KMS-11 (cell line): ENCODE measurements around the gene MID1.

ENCODE experiments used
- H2AFZ ChIP-seq: fragments of 200-600 bp; sonication (generic); 2 replicates; pipeline ENCODE4 v1.6.1; 2016; ENCODE audit warnings: antibody characterized with exemption, mixed run types, low read depth
- H3K27ac ChIP-seq: fragments of 200-600 bp; sonication (generic); 2 replicates; pipeline ENCODE4 v1.6.1; 2016; ENCODE audit warnings: mild to moderate bottlenecking, mixed run types
- H3K27me3 ChIP-seq: fragments of 200-600 bp; sonication (generic); 2 replicates; pipeline ENCODE4 v1.6.1; 2017; ENCODE audit warnings: mild to moderate bottlenecking, low read depth, mixed run types, moderate library complexity; ENCODE audit not compliant: insufficient read depth
- H3K36me3 ChIP-seq: fragments of 200-600 bp; sonication (generic); 2 replicates; pipeline ENCODE4 v1.6.1; 2017; ENCODE audit warnings: mild to moderate bottlenecking, mixed run types; ENCODE audit not compliant: insufficient read depth
- H3K4me1 ChIP-seq: fragments of 200-600 bp; sonication (generic); 2 replicates; pipeline ENCODE4 v1.6.1; 2016; ENCODE audit warnings: mild to moderate bottlenecking, low read depth, mixed run types; ENCODE audit not compliant: poor library complexity, severe bottlenecking
- H3K4me2 ChIP-seq: fragments of 200-600 bp; sonication (generic); 2 replicates; pipeline ENCODE4 v1.7.0; 2016; ENCODE audit warnings: mild to moderate bottlenecking, mixed run types
- H3K4me3 ChIP-seq: fragments of 200-600 bp; sonication (generic); IDR thresholded peaks from 2 replicates; pipeline ENCODE4 v1.6.1; 2017; ENCODE audit warnings: low read depth, low read length, mixed read lengths; ENCODE audit not compliant: insufficient read depth
- H3K79me2 ChIP-seq: fragments of 200-600 bp; sonication (generic); 2 replicates; pipeline ENCODE4 v1.6.1; 2016; ENCODE audit warnings: low read depth, mixed run types; ENCODE audit not compliant: insufficient read depth
- H3K9ac ChIP-seq: fragments of 200-600 bp; sonication (generic); 2 replicates; pipeline ENCODE4 v1.6.1; 2016; ENCODE audit warnings: mild to moderate bottlenecking, mixed run types
- H4K20me1 ChIP-seq: fragments of 200-600 bp; sonication (generic); 2 replicates; pipeline ENCODE4 v1.6.1; 2016; ENCODE audit warnings: mild to moderate bottlenecking, mixed run types; ENCODE audit not compliant: insufficient read depth
- CTCF ChIP-seq: fragments of 200-600 bp; sonication (generic); conservative IDR thresholded peaks from 2 replicates; pipeline ENCODE4 v1.6.1; 2017; ENCODE audit warnings: low read depth, mild to moderate bottlenecking, antibody characterized with exemption, low read length, moderate library complexity, mixed read lengths

Gene MID1

GRCh38 chrX:10482261-10482660 lies 138.1 kb downstream of the MID1 start:
- H3K4me3 ChIP-seq: no peak overlapping the region
- TF ChIP-seq CTCF: no peak

GRCh38 chrX:10480861-10481260 lies 139.5 kb downstream of the MID1 start:
- H3K4me2 ChIP-seq: no peak overlapping the region
- no peaks in the 10 kb centered on the region for H3K36me3 ChIP-seq
- no peaks in the 10 kb centered on the region for H3K4me1 ChIP-seq
- no peaks in the 10 kb centered on the region for H3K27me3 ChIP-seq
- H3K9ac ChIP-seq: no peak overlapping the region
- H3K4me3 ChIP-seq: no peak overlapping the region
- no peak overlapping the region for H2AFZ ChIP-seq
- H4K20me1 ChIP-seq: no peaks in the 10 kb centered on the region
- H3K27ac ChIP-seq: no peak overlapping the region
- TF ChIP-seq CTCF: no peak
- no peaks in the 10 kb centered on the region for H3K79me2 ChIP-seq

More at GRCh38 chrX:10482261-10482660, 138.1 kb downstream of the MID1 start:
- Histone ChIP-seq H3K4me1 (no peaks in the 10 kb centered on the region), H3K4me2 (no peak overlapping the region), H3K9ac (no peak overlapping the region), H2AFZ (no peak overlapping the region), H3K27me3 (no peaks in the 10 kb centered on the region), H3K36me3 (no peaks in the 10 kb centered on the region), H4K20me1 (no peaks in the 10 kb centered on the region), H3K79me2 (no peaks in the 10 kb centered on the region), H3K27ac (no peak overlapping the region)

GRCh38 chrX:10479508-10479907 lies 140.9 kb downstream of the MID1 start:
- Histone ChIP-seq H4K20me1 (no peaks in the 10 kb centered on the region), H3K4me2 (no peak overlapping the region), H3K27ac (no peak overlapping the region), H3K79me2 (no peaks in the 10 kb centered on the region), H3K4me1 (no peaks in the 10 kb centered on the region), H3K27me3 (no peaks in the 10 kb centered on the region), H3K4me3 (no peak overlapping the region), H3K9ac (no peak overlapping the region), H2AFZ (no peak overlapping the region), H3K36me3 (no peaks in the 10 kb centered on the region)
- no peak for TF ChIP-seq CTCF

GRCh38 chrX:10477525-10477924 lies 142.9 kb downstream of the MID1 start:
- no peaks in the 10 kb centered on the region for H4K20me1 ChIP-seq
- no peak overlapping the region for H3K27ac ChIP-seq
- H3K4me3 ChIP-seq: no peak overlapping the region
- no peaks in the 10 kb centered on the region for H3K4me1 ChIP-seq
- no peaks in the 10 kb centered on the region for H3K27me3 ChIP-seq
- no peaks in the 10 kb centered on the region for H3K36me3 ChIP-seq
- TF ChIP-seq CTCF: no peak
- H3K9ac ChIP-seq: no peak overlapping the region
- no peaks in the 10 kb centered on the region for H3K79me2 ChIP-seq
- H2AFZ ChIP-seq: no peak overlapping the region
- no peak overlapping the region for H3K4me2 ChIP-seq
